Loucy (cell line): ENCODE measurements around the gene MBNL2.

Source experiments
- EZH2phosphoT487 ChIP-seq: fragments of 200-600 bp; IDR thresholded peaks from 2 replicates; pipeline ENCODE4 v1.6.1; 2018; ENCODE audit warnings: antibody characterized with exemption, mild to moderate bottlenecking, moderate library complexity, borderline replicate concordance
- TF ChIP-seq, protein P1 (sequence below): fragments of 200-600 bp; sonication (generic); conservative IDR thresholded peaks from 2 replicates; pipeline ENCODE4 v1.5.1; 2014; ENCODE audit warnings: mild to moderate bottlenecking, antibody characterized with exemption, low read length

DNA sequence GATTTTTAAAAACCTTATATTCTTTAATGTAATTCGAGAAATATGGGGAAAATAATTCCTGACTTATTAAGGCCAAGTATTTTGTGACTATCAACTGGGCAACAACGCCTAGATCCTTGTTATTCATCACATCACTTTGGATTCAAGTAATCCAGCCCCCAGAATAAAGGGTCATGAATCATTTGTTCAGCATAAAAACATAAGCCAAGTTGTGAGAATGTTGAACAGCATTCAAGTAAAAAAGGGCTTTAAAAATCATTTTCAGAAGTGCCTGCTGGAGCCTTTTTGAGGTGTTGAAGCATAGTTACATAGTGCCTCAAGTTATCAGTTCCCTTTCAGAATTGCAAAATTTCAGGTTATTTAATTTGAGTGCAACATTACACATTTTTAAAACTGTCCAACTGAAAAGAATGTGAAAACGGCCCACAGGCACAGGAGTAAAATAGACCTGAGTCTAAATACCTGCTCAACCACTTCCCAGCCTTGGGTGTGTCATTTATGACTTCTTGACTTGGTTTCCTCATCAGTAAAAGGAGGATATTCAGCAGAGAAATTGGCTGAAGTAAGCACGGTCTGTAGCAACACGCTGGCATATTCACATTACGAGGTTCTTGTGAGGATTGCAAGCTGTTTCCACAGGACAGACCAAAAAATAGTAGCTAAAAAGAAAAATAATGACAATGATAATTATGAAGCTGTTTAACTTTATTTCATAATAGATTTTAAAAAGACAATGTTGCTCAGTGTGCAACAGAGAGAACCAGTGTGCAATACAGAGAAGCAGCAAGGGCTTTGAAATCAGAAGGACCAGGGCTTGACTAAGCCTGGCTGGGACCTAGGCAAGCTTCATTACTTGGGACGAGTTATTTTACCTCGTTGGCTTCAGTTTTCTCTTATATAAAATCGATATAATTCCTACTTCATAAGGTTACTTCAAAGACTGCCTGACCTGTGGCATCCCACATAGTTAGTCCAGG, 56.6 kb downstream of the MBNL2 start:
- TF ChIP-seq, protein P1, sequence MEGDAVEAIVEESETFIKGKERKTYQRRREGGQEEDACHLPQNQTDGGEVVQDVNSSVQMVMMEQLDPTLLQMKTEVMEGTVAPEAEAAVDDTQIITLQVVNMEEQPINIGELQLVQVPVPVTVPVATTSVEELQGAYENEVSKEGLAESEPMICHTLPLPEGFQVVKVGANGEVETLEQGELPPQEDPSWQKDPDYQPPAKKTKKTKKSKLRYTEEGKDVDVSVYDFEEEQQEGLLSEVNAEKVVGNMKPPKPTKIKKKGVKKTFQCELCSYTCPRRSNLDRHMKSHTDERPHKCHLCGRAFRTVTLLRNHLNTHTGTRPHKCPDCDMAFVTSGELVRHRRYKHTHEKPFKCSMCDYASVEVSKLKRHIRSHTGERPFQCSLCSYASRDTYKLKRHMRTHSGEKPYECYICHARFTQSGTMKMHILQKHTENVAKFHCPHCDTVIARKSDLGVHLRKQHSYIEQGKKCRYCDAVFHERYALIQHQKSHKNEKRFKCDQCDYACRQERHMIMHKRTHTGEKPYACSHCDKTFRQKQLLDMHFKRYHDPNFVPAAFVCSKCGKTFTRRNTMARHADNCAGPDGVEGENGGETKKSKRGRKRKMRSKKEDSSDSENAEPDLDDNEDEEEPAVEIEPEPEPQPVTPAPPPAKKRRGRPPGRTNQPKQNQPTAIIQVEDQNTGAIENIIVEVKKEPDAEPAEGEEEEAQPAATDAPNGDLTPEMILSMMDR = no peak
- no peak for TF ChIP-seq EZH2phosphoT487
